GM19238 (cell line): ENCODE measurements around the gene ARHGEF6.
A peak's percentile ranks its signal among the peaks of the same experiment; 100 is the strongest.

Experiments used
- DNase-seq: peaks from one replicate; pipeline ENCODE4 v3.0.0; 2011; ENCODE audit warnings: low spot score; ENCODE audit not compliant: insufficient read length

ARHGEF6 gene

DNA sequence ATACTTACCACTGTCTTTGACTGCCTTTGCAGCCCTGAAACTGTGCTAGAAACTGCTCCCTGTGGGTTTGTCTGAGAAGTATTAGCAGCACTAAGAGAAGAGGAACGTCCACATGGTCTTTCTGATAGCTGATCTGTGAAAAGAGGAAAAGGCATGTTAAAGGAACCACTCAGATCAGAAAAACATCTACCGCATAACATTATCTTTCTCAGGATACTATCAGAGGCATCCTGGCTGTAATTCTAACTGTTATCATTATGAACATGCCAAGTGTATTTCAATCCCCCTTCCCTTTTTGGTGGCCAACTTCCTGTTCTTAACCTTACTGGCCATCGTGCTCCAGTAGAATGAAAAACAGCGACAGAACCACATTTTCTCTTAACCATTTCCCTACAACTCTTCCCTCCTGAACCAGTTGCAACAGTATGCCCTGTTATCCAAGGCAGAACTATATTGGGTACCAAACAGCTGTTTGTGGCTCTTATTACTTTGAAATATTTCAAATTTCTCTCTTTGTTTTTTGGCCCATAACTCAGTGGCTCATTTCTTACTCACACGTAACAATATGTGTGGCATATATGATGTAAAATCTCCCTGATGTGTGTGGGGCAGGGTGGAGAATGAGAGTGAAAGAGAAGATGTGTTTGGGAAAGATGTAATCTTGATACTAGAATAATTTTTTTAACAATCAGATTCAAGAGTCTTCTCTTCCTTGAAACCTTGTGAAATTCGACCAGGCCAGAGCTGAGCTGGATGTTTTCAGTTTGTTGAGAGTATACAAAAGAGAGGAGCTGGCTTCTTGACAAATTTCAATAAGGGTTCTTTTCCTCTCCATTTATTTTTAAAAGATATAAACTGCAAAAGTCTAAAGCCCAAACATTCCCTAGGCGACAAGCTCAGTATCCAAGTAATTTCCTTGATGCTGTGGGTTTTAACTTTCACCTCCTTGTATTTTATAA, 35.2 kb downstream of the ARHGEF6 start:
- no peak for DNase-seq

DNA sequence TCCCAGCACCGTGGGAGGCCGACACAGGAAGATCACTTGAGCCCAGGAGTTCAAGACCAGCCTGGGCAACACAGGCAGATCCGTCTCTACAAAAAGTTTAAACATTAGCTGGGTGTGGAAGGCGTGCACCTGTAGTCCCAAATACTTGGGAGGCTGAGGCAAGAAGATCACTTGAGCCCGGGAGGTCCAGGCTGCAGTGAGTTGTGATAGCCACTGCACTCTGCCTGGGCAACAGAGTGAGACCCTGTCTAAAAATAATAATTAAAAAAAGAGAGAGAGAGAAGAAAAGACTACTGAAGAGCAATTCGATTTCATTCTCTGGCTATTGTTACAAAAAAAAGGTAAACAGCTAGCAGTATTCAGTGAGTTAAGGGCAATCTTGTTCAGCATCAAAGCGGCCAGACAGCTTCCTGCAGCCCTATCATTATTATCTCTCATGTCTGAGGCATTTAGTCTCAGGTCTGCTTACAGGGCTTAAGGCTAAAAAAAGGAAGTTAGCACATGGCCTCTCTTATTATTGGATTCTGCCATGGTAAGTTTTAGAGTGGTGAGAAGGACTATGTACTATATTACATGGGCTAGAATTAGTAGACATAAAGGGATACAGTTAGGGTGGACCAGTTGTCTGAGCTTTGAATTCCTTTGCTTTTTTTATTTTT, 37.9 kb downstream of the ARHGEF6 start:
- no peak for DNase-seq

DNA sequence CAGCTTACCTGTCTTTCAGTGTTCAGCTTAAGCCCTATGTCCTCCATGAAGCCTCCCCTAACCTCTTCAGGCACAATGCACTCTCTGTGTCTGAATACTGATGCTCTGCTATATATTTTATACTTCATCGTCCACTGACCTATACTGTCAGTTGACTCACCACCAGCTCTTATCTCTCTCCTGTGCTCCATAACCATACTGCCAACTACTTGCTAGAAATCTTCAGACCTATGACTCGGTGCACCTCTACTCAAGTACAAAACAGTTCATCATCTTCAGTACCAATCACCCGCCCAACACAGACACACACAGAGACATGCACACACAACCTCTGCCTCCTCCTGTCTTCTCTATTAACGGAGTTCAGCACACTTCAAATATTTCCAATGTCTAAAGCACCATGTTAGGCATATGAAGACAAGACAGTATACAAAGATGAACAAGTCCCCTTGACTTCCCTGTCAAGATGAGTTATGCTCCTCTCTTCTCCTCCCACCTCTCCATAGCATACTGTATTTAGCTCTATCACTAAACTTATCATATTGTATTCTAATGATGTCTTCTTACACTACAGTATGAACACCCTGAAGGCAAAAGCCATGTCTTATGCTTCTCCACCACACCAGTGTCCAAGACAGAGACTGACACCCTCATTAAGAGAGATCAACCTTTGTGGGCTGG, 42.5 kb downstream of the ARHGEF6 start:
- DNase-seq = no peak

DNA sequence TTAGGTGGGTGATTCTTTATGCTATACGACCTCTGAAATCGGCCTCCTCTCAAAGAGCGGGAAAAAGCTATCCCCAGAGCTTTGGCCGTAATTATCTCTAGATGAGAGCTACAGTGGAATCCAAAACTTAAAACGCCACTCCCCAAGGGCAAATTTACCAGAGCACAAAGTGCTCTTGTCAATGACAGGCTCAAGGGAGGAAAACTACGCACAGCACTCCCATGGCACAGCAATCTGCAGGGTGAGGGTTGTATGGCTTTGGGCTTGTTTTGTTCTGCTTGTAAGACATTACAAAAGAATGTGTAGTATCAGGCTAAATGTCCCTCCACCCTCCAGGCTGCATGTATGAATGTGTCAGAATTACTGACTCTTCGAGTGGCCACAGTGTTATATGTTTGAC, 44.0 kb downstream of the ARHGEF6 start:
- DNase-seq = no peak

DNA sequence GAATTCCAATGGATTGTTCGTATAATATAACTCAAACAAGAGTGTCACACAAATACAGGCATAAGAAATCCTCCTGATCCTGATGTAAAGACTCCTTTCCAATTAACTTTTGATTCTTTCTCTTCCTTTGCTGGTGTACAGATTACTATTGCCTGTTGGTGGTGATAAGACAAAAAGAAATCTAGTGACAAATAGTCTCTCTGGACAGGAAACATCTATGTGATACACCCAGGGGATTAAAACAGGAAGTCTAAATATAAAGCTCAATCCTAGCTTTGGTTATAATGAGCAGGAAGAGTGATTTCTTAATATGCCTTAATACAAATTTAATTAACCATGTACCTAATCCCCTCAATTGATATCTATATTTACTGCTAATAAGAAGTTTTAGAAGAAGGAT, 45.1 kb downstream of the ARHGEF6 start:
- DNase-seq = no peak

DNA sequence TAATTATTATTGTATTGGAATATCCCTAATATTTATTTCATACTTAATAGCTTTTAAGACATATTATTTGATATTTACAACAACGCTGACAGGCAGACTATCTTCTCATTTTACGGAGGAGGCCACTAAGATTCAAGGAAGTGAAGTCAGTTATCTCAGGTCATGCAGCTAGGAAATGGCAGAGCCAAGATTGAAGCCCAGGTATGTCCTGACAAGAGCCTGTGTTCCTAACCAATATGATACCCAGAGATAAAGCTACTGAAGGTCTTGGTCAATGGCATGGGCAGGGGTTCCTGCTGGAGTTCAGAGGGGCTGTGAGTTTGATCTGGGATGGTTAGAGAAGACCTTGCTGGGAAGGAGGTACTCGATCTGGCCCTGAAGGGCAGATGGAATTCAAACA, 47.1 kb downstream of the ARHGEF6 start:
- no peak for DNase-seq

DNA sequence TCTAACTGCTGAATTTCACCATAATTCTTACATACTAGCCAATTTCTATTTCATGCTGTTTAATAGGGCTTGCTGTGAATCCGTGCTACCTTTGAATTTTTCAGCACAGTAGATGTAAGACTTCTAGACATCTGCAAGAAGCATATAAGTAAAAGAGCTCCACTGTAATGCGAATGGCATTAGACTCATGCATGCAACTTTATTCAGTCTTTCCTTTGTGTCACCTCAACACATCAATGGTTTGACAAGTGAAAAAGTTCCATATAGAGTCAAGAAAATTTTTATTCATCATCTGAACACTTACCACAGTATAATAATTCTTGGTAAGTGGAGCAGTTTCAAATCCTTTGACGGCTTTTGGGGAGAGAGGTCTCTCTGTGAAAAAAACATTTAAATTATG, 48.9 kb downstream of the ARHGEF6 start:
- no peak for DNase-seq

DNA sequence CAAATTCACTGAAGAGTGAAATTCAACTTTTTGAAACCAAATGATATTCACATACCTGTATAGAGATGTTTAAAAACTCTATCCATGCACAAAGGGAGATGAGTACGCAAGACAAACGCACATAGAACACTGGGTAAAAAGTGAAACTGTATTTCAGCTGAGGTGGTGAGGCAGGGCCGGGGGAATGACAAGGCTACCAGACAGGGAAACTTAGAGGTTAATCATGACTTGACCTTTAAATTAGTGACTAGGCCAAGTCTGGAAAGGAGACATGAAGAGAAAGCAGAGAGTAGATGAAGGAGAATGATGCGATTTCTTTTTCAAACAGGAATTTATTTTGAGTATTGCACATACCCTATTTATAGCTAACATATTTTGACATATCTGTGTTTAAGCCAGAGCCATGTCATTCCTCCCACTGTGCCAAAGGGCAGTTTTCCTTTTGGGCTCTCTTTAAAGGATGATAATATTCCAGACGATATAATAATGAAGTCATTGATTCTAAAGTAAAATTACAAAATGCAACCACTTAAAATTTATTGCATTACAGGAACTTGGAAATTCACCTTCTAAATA, 49.4 kb downstream of the ARHGEF6 start:
- no peak for DNase-seq

DNA sequence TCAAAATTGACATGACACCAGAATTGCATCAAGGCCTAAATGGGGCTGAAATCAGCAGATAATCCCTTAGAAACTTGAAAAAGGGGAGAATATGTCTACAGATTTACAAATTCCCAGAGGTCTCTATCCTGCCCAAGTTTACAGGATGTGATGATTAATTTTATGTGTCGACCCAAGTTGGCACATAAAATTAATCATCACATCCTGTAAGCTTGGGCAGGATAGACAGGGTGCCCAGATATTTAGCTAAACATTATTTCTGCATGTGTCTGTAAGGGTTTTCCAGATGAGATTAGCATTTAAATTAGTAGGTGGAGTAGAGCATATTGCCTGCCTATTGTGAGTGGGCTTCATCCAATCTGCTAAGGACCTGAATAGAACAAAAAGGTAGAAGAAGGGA, 52.3 kb downstream of the ARHGEF6 start:
- DNase-seq = no peak

DNA sequence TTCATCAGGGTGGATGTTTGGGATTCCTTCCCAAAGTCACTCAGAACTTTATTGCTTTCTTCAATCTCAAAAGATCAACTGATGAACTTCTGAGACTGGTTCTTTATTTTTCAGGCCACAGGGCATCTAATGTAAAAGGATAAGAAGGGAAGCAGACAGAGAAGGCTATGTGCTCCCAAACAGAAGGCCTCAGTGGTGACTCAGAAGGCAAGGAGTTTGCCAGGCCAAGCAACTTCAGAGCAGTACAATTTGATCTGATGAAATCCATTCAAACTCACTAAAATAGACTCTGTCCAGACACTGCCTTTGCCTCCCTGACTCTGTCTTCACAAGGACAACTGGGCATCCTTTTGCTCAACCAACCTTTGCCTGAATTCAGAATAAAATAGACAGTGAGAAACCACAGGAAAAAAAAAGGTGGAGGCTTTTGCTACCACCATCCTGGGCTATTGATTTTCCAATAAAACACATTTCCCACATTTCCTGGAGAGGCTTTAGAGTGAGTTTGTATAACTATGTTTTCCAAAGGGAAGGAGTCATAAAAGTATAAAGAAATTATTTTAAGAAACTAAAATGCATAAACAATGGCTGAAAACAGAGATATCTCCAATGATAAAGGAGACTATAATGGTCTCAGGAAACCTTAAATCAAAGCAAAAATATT, 55.2 kb downstream of the ARHGEF6 start:
- no peak for DNase-seq

DNA sequence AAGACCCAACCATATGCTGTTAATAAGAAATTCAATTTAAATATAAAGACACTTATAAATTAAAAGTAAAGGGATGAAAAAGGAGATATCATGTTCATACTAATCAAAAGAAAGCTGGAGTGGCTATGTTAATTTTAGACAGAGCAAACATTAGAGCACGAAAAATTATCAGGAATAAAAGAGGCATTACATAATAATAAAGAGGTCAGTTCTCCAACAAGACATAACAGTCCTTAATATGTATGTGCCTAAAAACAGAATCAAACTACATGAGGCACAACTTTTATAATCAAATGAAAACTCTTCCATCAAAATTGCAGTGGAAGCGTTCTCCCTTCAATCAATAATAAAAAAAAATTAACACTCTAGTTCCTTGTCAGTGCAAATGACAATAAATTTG, 62.6 kb downstream of the ARHGEF6 start:
- no peak for DNase-seq

DNA sequence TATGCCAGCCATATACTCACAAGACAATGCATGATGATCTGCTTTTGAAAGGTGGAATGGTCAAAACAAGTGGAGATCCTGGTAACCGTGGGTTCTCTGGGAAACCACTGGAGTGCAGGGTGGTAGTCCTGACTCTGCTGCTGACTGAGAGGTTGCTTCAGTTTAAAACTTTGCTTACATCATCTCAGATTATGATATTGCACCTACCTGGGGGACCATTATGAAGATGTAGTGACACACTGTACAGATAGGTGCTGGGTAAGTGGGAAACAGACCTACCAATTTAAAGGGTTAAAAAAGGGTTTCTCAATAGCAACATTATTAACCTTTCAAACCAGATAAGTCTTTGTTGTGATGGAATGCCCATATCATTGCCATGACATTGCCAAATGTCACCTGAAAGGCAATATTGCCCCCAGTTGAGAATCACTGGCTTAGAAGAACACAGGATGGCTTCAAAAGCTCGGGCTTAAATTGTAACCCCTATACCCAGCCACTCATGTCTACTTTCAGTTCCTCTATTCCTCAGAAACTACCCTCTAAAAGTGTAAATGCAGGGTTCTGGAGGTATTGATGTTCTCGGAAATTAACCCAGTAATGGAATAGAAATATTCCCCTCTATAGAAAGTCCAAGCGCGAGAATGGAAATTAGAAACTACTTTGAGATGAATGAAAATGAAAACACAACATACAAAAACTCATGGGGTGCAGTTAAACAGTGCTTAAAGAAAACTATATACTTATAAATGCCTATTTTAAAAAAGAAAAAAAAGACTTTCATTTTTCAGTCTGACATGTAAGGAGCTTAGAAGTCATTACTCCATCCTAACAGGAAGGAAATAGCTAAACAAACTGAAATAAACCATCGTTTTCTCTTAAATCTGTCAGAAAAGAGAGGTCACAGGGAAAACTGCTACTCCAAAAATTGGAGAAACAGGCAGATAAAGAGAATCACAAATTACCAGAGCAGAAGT, 65.8 kb downstream of the ARHGEF6 start:
- no peak for DNase-seq

DNA sequence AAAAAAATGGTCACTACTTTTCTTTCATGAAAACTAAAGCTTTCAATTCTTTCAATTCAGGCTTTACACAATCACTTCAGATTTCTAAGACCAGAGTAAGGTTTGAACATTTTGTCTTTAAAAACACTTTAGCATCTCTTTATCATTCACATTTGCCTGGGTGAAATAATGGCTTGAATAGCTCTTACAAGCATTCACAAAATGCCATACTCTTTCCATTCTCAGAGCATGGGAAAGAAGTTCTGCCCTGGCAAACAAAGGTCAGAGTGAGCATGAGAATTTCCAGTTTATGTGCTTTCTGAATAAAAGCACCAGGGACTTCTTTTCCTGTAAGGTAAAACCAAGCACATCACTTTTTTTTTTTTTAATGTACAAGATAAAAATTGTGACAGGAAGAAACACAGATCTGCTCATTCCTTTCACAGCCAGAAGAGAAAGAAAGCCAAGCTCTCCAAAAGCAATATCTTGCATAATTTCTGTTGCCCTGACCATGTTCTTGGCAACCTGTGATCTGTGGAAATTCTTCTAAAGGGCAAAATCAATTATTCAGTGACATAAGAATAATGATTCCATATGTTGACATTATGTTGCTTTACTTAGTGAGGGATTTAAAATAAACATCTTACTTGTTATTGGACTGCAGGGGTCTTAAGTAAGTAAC, 68.0 kb downstream of the ARHGEF6 start:
- DNase-seq = no peak

DNA sequence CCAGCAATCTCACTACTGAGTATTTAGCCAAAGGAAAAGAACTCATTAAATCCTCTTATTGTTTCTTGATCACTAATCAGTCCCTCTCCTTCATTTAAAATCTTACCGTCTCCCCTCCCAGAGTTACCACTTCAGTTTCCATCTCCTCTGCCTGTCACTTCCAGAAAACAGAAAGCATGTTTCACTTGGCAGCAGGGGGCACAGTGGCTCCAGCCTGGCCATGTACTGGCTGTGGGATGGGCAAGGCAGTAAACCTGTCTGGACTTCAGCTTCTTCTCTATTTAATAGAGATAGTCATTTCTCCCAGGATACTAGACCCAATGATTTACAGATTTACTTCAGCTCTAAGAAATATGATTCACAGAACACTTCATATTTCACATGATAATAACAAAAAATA, 69.6 kb downstream of the ARHGEF6 start:
- DNase-seq = no peak

DNA sequence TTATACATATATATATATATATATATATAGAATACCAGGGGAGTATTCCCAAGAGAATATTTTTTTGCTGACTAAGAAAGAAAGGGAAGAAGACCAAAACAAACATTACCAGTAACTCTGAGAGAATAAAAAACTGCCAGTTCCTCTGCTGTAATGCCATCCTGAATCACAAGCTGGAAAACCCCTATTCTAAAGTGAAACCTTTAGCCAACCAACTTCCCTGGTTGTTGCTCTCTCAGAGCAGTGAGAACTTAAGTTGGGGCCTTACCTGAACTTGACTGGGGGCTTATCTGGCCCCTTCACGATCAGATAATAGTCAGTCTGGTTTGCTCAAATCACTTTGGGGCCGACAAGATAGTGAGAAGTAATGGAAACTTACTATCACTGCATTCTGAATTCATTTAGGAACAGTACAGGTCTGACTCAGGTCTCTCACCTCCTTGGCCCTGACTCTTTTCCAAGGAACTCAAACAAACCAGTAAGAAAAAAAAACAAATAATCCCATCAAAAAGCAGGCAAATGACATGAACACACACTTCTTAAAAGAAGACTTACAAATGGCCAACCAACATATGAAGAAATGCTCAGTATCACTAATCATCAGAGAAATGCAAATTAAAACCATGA, 70.3 kb downstream of the ARHGEF6 start:
- DNase-seq = no peak

DNA sequence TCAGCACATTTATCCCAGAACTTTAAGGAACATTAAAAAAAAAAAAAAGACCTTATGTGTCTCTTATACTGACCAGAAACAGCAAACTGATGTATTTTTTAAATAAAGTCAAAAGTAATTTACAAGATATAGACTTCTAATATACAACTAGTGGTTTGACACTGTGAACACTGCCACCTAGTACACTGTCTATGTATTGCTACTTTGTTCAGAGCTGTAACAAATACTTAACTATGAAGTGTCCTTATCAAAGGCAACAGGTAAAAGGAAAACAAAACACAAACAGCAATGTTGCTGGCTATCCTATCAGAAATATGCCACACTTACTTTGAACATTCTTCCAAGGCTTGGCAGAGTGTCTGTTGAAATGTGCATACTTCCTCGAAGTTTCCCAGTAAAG, 72.4 kb downstream of the ARHGEF6 start:
- no peak for DNase-seq

DNA sequence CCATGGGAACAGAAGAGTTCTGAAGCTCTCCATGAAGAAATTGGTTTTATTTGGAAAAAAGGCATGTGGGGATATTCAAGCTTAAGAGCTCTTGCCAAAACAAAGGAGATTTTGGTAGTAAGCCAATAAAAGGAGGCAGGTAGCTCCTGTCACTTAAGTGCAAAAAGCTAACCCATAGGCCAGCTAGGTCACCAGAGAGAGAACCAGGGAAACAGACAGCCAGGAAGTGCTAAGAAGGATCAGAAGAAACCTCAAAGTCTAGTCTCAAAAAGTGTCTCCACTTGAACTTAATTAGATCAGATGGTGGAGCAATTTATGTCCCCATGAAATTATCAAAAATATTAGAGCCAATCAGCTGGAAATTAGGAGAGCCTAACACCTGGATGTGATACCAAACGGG, 83.6 kb downstream of the ARHGEF6 start:
- no peak for DNase-seq

DNA sequence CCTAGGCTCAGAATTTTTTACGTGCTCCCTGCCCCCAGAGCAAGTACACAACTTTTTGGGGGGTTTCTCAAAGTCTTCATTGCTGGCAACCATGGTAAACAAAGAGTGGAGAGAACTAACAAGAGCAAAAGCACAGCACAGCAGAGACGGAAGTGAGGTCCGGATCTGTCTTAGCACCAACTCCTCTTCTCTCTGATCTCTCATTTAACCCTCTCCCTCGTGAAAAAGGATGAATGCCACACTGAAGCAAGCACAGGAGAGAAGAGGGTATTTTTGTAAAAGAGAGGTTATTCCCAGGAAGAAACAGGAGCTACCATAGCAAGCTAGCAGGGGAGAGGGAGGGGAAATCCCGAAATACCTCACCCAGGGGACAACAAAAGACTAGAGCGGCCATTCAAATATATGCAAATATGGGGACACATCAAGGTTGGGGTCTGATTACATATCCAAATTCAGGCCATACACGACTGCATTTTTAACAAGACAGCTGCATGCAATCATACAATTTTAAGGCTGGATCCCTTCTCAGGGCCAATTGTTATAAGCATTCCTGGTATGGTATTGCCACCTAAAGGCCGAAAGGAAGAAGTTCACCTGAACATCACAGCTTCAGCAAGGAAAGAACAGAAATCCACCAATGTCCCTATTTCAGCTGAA, 86.2 kb downstream of the ARHGEF6 start:
- peak; percentile 17 for DNase-seq

DNA sequence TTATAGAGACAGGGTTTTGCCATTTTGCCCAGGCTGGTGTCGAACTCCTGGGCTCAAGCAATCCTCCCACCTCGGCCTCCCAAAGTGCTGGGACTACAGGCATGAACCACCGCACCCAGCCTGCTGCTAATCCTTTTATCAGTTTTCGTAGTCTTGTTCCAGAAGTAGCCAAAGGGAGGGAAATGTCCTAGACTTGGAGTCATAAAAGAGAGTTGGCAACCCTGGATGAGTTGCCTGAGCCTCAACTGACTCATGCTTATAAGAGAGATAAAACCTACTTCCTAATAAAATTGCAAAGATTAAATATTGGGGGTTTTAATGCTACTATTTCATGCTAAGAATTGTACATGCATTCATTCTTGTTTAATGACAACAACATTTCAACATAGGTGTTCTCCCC, 88.5 kb downstream of the ARHGEF6 start:
- DNase-seq = no peak
